ENCODE measurements around the gene FSCN2. TPM values are rescaled to one million over a fixed set of nuclear protein-coding genes. Genes with fewer than 3 reads are reported as not detected.

Gene FSCN2
- total and polyA plus RNA-seq, 2 donors (not counting 3 experiments of a cell fraction or from before 2014, with no cell fraction given), result 0.32 to 0.71 TPM

DNA sequence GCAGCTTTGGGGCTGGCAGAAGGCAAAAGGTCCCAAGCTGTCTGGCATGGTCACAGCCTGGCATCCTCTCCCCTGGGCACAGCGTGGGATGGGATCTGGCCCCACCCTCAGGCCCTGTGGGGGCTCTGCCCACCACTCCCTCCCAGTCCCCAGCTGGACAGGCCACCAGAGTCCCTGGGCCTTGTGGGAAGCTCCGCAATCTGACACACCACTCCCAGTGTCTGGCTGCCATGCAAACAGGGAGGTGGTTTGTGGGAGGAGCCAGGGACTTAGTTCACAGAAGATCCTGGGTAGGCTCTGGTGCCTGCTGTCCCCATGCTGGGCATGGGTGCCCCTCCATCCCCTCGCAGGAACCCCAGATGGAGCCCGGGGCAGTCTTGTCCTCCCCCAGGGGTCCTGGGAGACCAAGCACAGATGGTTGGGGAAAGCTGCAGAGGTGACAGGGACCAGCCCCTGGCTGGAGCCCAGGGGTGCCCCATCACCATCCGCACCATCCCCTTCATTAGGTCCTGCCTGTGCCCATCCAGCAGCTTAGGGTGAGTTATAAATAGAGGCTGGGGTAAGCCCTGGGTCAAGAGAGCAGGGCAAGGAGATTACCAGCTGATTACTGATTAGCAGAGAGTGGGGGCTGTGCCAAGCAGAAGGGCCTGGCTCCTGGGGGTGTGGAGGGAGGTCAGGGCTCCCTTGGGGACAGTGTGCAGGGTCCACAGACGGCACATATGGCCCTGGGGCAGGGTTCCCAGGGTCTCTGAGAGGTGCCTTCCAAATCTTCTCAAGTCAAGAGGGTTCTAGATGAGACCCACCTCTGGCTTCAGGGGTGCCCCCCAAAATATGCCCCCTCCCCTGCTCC lies 6.2 kb downstream of the FSCN2 start:
- dilution Hi-C loops (cut with MboI; ENCODE audit: extremely low pct_ligation_motif_present, low sequenced_read_pairs), result no loop called here
- H3K4me3 ChIP-seq (replicated peaks in 1 of 3; ENCODE audit: insufficient read depth in 1 of 3, low read depth in 1 of 3, low read length in 3 of 3), result no peak overlapping the region
- H4K20me1 ChIP-seq (replicated peaks; ENCODE audit: control insufficient read depth, extremely low read depth, insufficient read depth, low read length), result no peaks in the 10 kb centered on the region
- H3K9me1 ChIP-seq (replicated peaks; ENCODE audit: control insufficient read depth, extremely low read depth, insufficient read depth, low read length), result no peaks in the 10 kb centered on the region
- intact Hi-C loops (cut with micrococcal nuclease), result no loop called here
- no peak overlapping the region for H3K9ac ChIP-seq (replicated peaks; ENCODE audit: extremely low read depth, insufficient read depth, low read length)
- FAIRE-seq (no peak), DNase-seq (ENCODE audit: low read depth, low spot score) (no peak)
- no TSS peak for BruUV-seq (replicated peaks)
- no peaks in the 10 kb centered on the region for H3K9me3 ChIP-seq (replicated peaks; ENCODE audit: control insufficient read depth, insufficient read depth, low read length)
- no peak overlapping the region for H3K4me2 ChIP-seq (ENCODE audit: insufficient read depth, low read length)
- no peaks in the 10 kb centered on the region for H3K79me2 ChIP-seq (ENCODE audit: control insufficient read depth, insufficient read depth, low read length)
- no peak for TF ChIP-seq EZH2 (IDR thresholded peaks at IDR 0.05; ENCODE audit: borderline replicate concordance, low read depth, low read length, severe bottlenecking)
- TF ChIP-seq FOS (IDR thresholded peaks at IDR 0.05; ENCODE audit: borderline replicate concordance, insufficient read depth, low read length), result no peak
- no peak for TF ChIP-seq GATA2 (IDR thresholded peaks at IDR 0.05; ENCODE audit: insufficient read depth, insufficient read length, low read depth, low read length)
- no peak for TF ChIP-seq MAX (IDR thresholded peaks at IDR 0.05; ENCODE audit: insufficient read depth, insufficient read length)
- no peak for TF ChIP-seq JUN (IDR thresholded peaks at IDR 0.05; ENCODE audit: borderline replicate concordance, insufficient read depth, insufficient read length, low read depth)
- no peak for TF ChIP-seq POLR2A (IDR thresholded peaks at IDR 0.05; ENCODE audit: low read depth, low read length)
- TF ChIP-seq POLR2AphosphoS5 (IDR thresholded peaks at IDR 0.05; ENCODE audit: insufficient read depth, low read depth, low read length), result no peak
- TF ChIP-seq CTCF (IDR thresholded peaks at IDR 0.05; ENCODE audit: extremely low read depth in 1 of 2, insufficient read depth in 1 of 2, low read depth in 1 of 2, low read length in 2 of 2), result no peak
- no peak for TF ChIP-seq MYC (IDR thresholded peaks at IDR 0.05; ENCODE audit: low read depth, low read length)
- no peaks in the 10 kb centered on the region for H3K36me3 ChIP-seq (ENCODE audit: control insufficient read depth in 2 of 2, extremely low read depth in 1 of 2, insufficient read depth in 2 of 2, low read length in 2 of 2)
- H3K27ac ChIP-seq (ENCODE audit: insufficient read depth, low read depth, low read length), result no peak overlapping the region
- peaks cover 3% of the 10 kb centered on the region for H3K4me1 ChIP-seq (ENCODE audit: control insufficient read depth, extremely low read depth, insufficient read depth, low read length)
- no peak overlapping the region for H2AFZ ChIP-seq (ENCODE audit: low read depth, low read length)
- peaks cover 5 to 18% of the 10 kb centered on the region in 2 experiments for H3K27me3 ChIP-seq (ENCODE audit: control insufficient read depth in 2 of 2, insufficient read depth in 2 of 2, low read length in 2 of 2)
- ChIA-PET CTCF (no interaction called here), POLR2A (interaction anchor here (1.0 kb wide), 1 partner anchor 32 kb away, joined by 3 read pairs; no protein-coding TSS in a partner anchor)

Data from endothelial cell of umbilical vein (primary cell).